ENCODE data around the gene BOC. TPM values are rescaled to one million over a fixed set of nuclear protein-coding genes. Genes with fewer than 3 reads are reported as not detected.

BOC gene
- total RNA-seq, 2 donors from 2014 or later, result 23.4 to 33.4 TPM

- Histone ChIP-seq H3K27ac (peak overlapping the region; percentile 34 to 70), H3K4me3 (peak overlapping the region; percentile 22), H3K27me3 (replicated peaks; ENCODE audit: insufficient read depth) (no peaks in the 10 kb centered on the region), H3K4me1 (ENCODE audit: control insufficient read depth in 1 of 2, low read depth in 2 of 2) (peaks cover 9 to 35% of the 10 kb centered on the region in 2 donors), H3K9me3 (no peaks in the 10 kb centered on the region), H3K36me3 (no peaks in the 10 kb centered on the region)
- DNase-seq (ENCODE audit: low spot score) (no peak), ATAC-seq (ENCODE audit: insufficient number of reproducible peaks, low FRiP score, low read depth) (no peak)
- no peak for TF ChIP-seq CTCF (IDR thresholded peaks at IDR 0.05)
Measured at GRCh38 chr3:113261626-113262303, 50.4 kb downstream of the BOC start.

DNA sequence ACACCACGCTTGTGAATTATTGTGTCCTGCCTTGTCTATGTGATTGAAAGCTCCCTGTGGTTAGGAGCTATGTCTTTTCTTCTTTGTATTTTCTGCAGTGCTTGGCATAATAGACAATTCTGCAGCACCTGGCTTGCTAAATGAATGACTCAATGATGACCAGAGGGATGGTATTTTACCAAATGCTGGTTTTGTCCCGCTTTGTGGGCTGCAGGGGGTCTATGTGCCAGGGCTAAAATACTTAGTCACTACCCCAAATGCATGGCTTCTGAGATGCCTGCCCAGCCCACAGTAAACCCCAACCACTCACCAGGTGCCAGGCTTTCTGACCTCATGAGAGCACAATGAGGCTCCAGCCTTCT, 50.9 kb downstream of the BOC start:
- Histone ChIP-seq H3K9me3 (no peaks in the 10 kb centered on the region), H3K4me3 (no peak overlapping the region), H3K27me3 (replicated peaks; ENCODE audit: insufficient read depth) (no peaks in the 10 kb centered on the region), H3K27ac (peak overlapping the region in 1 of 2 donors; percentile 70), H3K4me1 (ENCODE audit: control insufficient read depth in 1 of 2, low read depth in 2 of 2) (peaks cover 9 to 35% of the 10 kb centered on the region in 2 donors), H3K36me3 (no peaks in the 10 kb centered on the region)
- no peak for DNase-seq (ENCODE audit: low spot score)
- TF ChIP-seq CTCF (IDR thresholded peaks at IDR 0.05), result no peak
- no peak for ATAC-seq (ENCODE audit: insufficient number of reproducible peaks, low FRiP score, low read depth)

DNA sequence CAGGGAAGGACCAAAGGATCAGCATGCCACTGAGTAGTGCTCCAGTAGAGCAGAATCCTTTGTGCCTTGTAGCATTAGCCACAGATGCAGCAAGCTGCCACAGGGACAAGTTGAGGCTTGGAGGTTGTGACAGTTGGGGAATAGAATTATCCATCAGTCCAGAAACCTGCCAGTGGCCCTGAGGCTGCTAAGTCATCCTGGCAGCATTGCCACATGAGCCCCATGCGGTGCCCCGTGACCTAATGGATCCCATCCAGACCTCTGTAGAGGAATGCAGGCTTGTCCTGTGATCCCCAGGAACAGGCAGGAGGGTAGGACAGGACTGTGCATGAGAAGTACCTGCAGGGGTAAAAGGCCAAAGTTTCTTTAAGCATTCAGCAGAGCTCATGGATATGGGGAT, 51.7 kb downstream of the BOC start:
- Histone ChIP-seq H3K9me3 (no peaks in the 10 kb centered on the region), H3K36me3 (no peaks in the 10 kb centered on the region), H3K4me3 (no peak overlapping the region), H3K4me1 (ENCODE audit: control insufficient read depth in 1 of 2, low read depth in 2 of 2) (peaks cover 9 to 35% of the 10 kb centered on the region in 2 donors), H3K27me3 (replicated peaks; ENCODE audit: insufficient read depth) (no peaks in the 10 kb centered on the region), H3K27ac (no peak overlapping the region)
- DNase-seq (ENCODE audit: low spot score) (no peak), ATAC-seq (ENCODE audit: insufficient number of reproducible peaks, low FRiP score, low read depth) (no peak)
- no peak for TF ChIP-seq CTCF (IDR thresholded peaks at IDR 0.05)

DNA sequence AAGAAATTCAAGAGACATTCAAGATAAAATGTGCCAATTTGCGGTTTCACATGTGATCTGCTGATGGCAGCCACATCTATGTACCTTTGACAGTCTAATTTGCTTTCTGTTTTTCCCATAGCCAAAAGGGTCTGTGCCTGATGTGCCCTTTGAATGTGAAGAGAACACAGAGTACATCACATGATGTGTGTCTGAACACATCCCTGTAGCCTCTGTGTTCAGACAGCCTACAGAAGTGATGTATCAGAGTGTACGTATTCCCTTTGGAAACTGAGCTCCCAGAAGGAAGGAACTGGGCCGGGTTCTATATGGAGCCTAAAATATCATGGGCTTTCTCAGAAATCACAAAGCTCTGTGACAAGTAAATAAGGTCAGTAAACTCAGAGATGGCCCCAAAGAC, 52.4 kb downstream of the BOC start:
- H3K4me1 ChIP-seq (ENCODE audit: control insufficient read depth in 1 of 2, low read depth in 2 of 2), result peaks cover 9 to 35% of the 10 kb centered on the region in 2 donors
- H3K4me3 ChIP-seq, result no peak overlapping the region
- H3K27ac ChIP-seq, result no peak overlapping the region
- no peaks in the 10 kb centered on the region for H3K9me3 ChIP-seq
- H3K36me3 ChIP-seq, result no peaks in the 10 kb centered on the region
- H3K27me3 ChIP-seq (replicated peaks; ENCODE audit: insufficient read depth), result no peaks in the 10 kb centered on the region
- DNase-seq (ENCODE audit: low spot score) (no peak), ATAC-seq (ENCODE audit: insufficient number of reproducible peaks, low FRiP score, low read depth) (no peak)
- no peak for TF ChIP-seq CTCF (IDR thresholded peaks at IDR 0.05)

GRCh38 chr3:113264283-113265131, 53.1 kb downstream of the BOC start:
- no peaks in the 10 kb centered on the region for H3K36me3 ChIP-seq
- DNase-seq (ENCODE audit: low spot score), result no peak
- no peak for ATAC-seq (ENCODE audit: insufficient number of reproducible peaks, low FRiP score, low read depth)
- H3K27ac ChIP-seq, result no peak overlapping the region
- no peak for TF ChIP-seq CTCF (IDR thresholded peaks at IDR 0.05)
- no peak overlapping the region for H3K4me3 ChIP-seq
- H3K9me3 ChIP-seq, result no peaks in the 10 kb centered on the region
- no peaks in the 10 kb centered on the region for H3K27me3 ChIP-seq (replicated peaks; ENCODE audit: insufficient read depth)
- peaks cover 9 to 30% of the 10 kb centered on the region in 2 donors for H3K4me1 ChIP-seq (ENCODE audit: control insufficient read depth in 1 of 2, low read depth in 2 of 2)

Data from thoracic aorta (tissue), 2 donors.